ENCODE data around the gene NDUFS1.

DNA sequence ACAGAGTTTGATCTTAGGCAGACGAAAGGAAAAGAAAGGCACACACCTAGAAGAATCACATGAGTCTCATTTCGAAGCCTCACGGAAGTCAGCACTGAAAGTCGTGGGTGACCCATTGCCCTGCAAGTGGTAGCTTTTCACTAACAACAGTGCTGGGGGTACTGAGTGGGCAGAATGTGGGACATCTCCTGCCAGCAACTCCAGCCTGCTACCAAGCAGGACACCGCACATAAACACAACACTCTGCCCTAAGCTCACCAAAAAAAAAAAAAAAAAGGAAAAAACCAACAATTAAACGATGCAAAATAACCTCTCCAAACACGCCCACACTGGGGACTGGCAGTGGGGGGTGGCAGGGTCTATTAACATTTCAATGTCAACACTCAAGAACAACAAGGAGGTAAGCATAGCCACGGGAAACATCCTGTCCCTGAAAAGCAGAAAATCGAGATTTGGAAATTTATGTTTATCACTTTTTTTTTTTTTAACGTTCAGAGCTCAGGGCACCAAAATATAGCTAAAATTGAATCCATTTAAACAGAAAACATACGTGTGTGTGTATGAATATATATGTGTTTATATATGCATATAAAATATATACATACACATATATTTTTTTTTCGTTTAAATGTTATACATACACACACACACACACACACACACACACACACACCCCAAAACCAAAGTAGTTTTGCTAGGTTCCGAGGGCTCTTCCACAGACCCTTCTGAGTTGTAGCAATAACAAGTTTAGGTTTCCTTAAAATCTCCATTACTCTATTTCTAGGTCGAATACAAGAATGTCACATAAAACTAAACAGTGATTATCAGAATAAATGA lies 75.4 kb downstream of the NDUFS1 start:
- TF ChIP-seq POLR2A (IDR thresholded peaks at IDR 0.05) (no peak), POLR2AphosphoS5 (IDR thresholded peaks at IDR 0.05) (peak in 1 of 3 donors; percentile 37), CTCF (IDR thresholded peaks at IDR 0.05) (no peak), EP300 (IDR thresholded peaks at IDR 0.05; ENCODE audit: low read depth) (no peak)

All from transverse colon (tissue), 4 donors.